DOHH2 (cell line): Measurements from ENCODE around the gene ARHGEF16.

ENCODE experiments used
- CTCF ChIP-seq: fragments of 200-600 bp; sonication (generic); IDR thresholded peaks from one replicate; pipeline ENCODE4 v1.5.1; 2014; ENCODE audit warnings: antibody characterized with exemption, mild to moderate bottlenecking, low read depth, low read length; ENCODE audit not compliant: poor library complexity, severe bottlenecking
- EZH2phosphoT487 ChIP-seq: fragments of 200-600 bp; sonication (generic); IDR thresholded peaks from 2 replicates; pipeline ENCODE4 v1.6.1; 2017; ENCODE audit warnings: borderline replicate concordance, mild to moderate bottlenecking, antibody characterized with exemption, low read length, moderate library complexity, mixed read lengths

GRCh38 chr1:3515774-3516480 is 61.5 kb downstream of the ARHGEF16 start:
- TF ChIP-seq CTCF = no peak
- TF ChIP-seq EZH2phosphoT487 = no peak
